ENCODE results near the gene BLVRA.
"Not testable (repeated sequence)": the region's sequence is repeated elsewhere in the genome, so short reads cannot be mapped to it uniquely, and the experiment has no call there.

BLVRA gene, protein sequence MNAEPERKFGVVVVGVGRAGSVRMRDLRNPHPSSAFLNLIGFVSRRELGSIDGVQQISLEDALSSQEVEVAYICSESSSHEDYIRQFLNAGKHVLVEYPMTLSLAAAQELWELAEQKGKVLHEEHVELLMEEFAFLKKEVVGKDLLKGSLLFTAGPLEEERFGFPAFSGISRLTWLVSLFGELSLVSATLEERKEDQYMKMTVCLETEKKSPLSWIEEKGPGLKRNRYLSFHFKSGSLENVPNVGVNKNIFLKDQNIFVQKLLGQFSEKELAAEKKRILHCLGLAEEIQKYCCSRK

DNA sequence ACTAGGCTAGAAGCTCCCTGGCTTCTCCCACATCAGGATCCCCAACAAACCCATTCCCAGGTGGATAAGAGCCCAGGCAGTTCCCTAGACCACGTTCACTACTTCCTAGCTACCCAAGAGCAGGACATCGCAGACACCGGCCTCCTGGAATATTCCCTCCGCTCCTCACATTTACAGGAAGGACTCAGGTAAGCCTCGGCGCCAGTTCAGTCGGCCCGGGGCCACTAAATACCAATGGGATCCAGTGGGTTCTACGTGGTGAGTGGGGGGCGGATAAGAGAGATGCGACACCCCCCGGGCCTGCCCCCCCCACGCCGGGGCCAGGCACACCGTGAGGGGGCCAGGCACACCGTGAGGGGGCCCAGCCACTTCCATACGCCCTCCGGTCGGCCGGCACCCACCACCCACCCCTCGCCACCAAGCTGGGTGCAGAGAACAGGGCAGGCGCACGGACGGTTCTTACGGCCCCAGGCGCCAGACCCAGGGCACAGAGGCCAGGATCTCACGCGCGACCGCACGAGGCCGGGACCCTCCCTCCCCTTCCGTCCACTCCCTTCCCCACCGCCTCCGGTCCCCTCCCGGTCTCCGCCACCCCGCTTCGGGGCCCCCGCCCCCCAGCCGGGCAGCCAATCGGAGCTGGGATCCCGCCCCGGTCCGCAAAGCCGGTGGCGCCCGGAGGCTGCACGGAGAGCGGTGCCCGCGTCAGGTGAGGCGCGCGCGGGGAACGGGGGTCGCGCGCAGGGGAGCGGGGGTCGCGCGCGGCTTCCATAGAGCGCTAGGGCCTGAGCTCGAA is at the start of gene BLVRA:
TSS of gene BLVRA (plus strand) at position 652 of the 793 bp plus-strand sequence. CDS start 12,479 bp downstream, outside the sequence.
- H3K4me3 Mint-ChIP-seq = peak within 1 kb of the TSS; percentile 81 to 82
- H3K9me3 Mint-ChIP-seq = no peaks in the 10 kb centered on the region
- no peaks in the 10 kb centered on the region for H3K36me3 Mint-ChIP-seq
- DNase-seq (peak; percentile 48), ATAC-seq (replicated peaks) (peak; percentile 74 to 81)
- H3K4me1 Mint-ChIP-seq = peaks cover 7 to 20% of the 10 kb centered on the region in 2 donors
- H3K27ac Mint-ChIP-seq = peak within 1 kb of the TSS; percentile 47
- peaks cover 8 to 11% of the 10 kb centered on the region in 2 donors for H3K27me3 Mint-ChIP-seq

DNA sequence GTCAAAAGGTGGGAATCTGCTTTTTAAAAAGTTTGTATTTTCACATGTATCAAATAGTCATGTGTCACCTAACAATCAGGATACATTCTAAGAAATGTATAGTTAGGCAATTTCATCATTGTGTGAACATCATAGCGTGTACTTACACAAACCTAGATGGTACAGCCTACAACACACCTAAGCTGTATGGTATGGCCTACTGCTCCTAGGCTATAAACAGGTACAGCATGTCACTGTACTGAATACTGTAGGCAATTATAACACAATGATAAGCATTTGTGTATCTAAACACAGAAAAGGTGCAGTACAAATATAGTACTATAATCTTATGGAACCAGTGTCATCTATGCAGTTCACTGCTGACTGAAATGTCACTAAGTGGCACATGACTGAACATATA is 47.0 kb upstream of the BLVRA start:
- no peak for DNase-seq
- H3K27me3 Mint-ChIP-seq = no peaks in the 10 kb centered on the region
- peaks cover 19 to 27% of the 10 kb centered on the region in 2 donors for H3K36me3 Mint-ChIP-seq
- no peak overlapping the region for H3K27ac Mint-ChIP-seq
- no peak overlapping the region for H3K4me3 Mint-ChIP-seq
- H3K9me3 Mint-ChIP-seq = peaks cover 1 to 9% of the 10 kb centered on the region in 2 donors
- H3K4me1 Mint-ChIP-seq = peaks cover 14 to 15% of the 10 kb centered on the region in 2 donors
- no peak for ATAC-seq (replicated peaks)

DNA sequence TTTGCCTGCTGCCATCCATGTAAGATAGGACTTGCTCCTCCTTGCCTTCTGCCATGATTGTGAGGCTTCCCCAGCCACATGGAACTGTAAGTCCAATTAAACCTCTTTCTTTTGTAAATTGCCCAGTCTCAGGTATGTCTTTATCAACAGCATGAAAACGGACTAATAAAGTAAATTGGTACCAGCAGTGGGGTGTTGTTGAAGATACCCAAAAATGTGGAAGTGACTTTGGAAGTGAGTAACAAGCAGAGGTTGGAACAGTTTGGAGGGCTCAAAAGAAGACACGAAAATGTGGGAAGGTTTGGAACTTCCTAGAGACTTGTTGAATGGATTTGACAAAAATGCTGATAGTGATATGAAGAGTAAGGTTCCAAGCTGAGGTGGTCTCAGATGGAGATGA is 42.5 kb upstream of the BLVRA start:
- H3K4me3 Mint-ChIP-seq; ATAC-seq (replicated peaks); H3K27ac Mint-ChIP-seq; DNase-seq; H3K9me3 Mint-ChIP-seq; H3K27me3 Mint-ChIP-seq: not testable (repeated sequence)
- Mint-ChIP-seq H3K36me3 (peaks cover 24 to 35% of the 10 kb centered on the region in 2 donors), H3K4me1 (peaks cover 22 to 25% of the 10 kb centered on the region in 2 donors)

DNA sequence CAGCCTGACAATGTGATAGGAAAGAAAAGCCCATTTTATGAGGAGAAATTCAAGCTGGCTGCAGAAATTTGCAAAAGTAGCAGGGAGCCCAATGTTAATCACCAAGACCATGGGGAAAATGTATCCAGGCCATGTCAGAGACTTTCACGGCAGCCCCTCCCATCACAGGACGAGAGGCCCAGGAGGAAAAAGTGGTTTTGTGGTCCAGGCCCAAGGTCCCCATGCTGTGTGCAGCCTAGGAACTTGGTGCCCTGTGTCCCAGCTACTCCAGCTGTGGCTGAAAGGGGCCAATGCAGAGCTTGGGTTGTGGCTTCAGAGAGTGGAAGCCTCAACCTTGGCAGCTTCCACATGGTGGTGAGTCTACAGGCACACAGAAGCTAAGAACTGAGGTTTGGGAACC is 41.9 kb upstream of the BLVRA start:
- DNase-seq = no peak
- no peak overlapping the region for H3K4me3 Mint-ChIP-seq
- no peaks in the 10 kb centered on the region for H3K27me3 Mint-ChIP-seq
- no peak overlapping the region for H3K27ac Mint-ChIP-seq
- H3K4me1 Mint-ChIP-seq = peaks cover 24 to 30% of the 10 kb centered on the region in 2 donors
- peaks cover 24 to 33% of the 10 kb centered on the region in 2 donors for H3K36me3 Mint-ChIP-seq
- no peak for ATAC-seq (replicated peaks)
- H3K9me3 Mint-ChIP-seq = peaks cover 0 to 5% of the 10 kb centered on the region in 2 donors

DNA sequence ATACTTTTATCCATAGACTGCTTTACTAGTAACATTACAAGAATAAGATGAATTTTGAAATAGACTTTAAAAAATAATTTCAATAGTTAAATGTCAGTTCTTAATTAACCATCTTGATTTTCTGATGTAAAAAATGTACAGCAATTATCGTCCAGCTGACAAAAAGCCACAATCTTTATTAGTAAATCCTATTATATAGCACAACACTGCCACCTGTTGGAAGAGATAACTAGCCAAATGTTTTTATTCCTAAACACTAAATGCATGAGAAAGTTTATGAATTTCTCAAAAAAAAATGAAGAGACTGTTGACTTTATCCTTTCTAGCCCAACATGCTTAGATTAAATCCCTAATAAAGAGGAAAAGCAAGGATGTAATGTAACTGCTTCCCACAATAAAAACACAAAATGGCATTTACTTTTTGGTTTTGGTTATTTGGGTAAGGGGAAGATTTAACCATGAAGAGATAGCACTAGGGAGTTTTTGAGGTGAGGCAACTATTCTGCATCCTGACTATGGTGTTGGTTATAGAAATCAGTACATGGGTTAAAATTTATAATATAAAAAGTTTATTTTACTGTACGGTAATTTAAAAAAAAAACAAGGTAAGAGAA is 37.2 kb upstream of the BLVRA start:
- Mint-ChIP-seq H3K27ac (no peak overlapping the region), H3K27me3 (no peaks in the 10 kb centered on the region), H3K4me3 (no peak overlapping the region), H3K9me3 (no peaks in the 10 kb centered on the region), H3K4me1 (peaks cover 20 to 34% of the 10 kb centered on the region in 2 donors), H3K36me3 (peaks cover 14 to 33% of the 10 kb centered on the region in 2 donors)
- no peak for DNase-seq
- ATAC-seq (replicated peaks) = no peak

DNA sequence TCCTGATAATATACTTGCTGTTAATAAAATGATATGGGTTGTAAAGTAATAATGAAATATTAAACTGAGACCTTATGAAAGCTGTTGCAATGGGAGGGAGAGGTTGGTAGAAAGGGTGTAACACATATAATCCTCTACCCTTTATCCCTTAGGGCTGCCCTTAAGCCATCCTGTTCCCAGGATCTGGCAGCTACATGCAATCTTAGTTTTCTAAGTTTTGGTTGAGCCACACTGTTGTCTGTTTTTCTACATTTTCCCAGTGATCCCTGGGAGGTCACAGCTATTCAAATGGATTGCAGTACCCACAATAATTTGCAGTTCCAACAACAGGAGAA is 35.5 kb upstream of the BLVRA start:
- Mint-ChIP-seq H3K27ac (no peak overlapping the region), H3K9me3 (no peaks in the 10 kb centered on the region), H3K36me3 (peaks cover 5 to 28% of the 10 kb centered on the region in 2 donors), H3K4me1 (peaks cover 21 to 43% of the 10 kb centered on the region in 2 donors), H3K4me3 (no peak overlapping the region), H3K27me3 (no peaks in the 10 kb centered on the region)
- ATAC-seq (replicated peaks) (no peak), DNase-seq (no peak)

DNA sequence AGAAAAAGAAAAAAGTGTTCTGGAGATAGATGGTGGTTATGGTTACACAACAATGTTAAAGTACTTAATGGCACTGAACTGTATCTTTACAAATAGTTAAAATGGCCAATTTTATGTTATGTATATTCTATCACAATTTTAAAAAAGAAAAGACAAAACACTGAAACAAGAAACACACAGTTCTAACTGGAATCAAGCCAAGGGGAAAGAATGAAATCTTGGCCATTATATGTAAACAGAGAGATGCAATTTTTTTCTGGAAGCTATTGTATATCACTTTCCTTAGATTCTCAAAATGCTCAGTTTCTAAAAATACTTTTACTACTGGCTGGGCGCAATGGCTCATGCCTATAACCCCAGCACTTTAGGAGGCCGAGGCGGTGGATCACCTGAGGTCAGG is 33.2 kb upstream of the BLVRA start:
- H3K36me3 Mint-ChIP-seq = peaks cover 3 to 20% of the 10 kb centered on the region in 2 donors
- ATAC-seq (replicated peaks) = no peak
- no peak overlapping the region for H3K27ac Mint-ChIP-seq
- DNase-seq = no peak
- H3K9me3 Mint-ChIP-seq = no peaks in the 10 kb centered on the region
- peaks cover 19 to 50% of the 10 kb centered on the region in 2 donors for H3K4me1 Mint-ChIP-seq
- H3K27me3 Mint-ChIP-seq = no peaks in the 10 kb centered on the region
- no peak overlapping the region for H3K4me3 Mint-ChIP-seq

DNA sequence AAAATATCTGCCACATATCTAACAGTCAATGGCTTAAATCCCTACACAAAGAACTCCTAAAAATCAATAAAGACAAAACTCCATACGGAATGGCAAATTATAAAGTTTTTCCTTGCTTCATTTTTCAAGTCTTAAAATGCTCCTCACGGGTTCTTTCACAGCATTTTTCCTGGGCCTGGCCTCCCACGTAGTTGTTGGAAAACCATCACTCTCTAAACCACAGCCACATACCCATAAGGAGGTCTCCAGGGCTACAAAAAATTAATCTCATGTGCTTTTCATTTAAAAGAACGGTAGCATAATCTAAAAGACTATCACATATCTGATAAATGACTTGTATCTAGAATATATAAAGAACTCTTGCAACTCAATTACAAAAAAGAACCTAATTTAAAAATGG is 32.0 kb upstream of the BLVRA start:
- H3K27ac Mint-ChIP-seq = no peak overlapping the region
- DNase-seq (no peak), ATAC-seq (replicated peaks) (no peak)
- no peak overlapping the region for H3K4me3 Mint-ChIP-seq
- H3K27me3 Mint-ChIP-seq = no peaks in the 10 kb centered on the region
- no peaks in the 10 kb centered on the region for H3K9me3 Mint-ChIP-seq
- peaks cover 19 to 48% of the 10 kb centered on the region in 2 donors for H3K4me1 Mint-ChIP-seq
- peaks cover 3 to 20% of the 10 kb centered on the region in 2 donors for H3K36me3 Mint-ChIP-seq

DNA sequence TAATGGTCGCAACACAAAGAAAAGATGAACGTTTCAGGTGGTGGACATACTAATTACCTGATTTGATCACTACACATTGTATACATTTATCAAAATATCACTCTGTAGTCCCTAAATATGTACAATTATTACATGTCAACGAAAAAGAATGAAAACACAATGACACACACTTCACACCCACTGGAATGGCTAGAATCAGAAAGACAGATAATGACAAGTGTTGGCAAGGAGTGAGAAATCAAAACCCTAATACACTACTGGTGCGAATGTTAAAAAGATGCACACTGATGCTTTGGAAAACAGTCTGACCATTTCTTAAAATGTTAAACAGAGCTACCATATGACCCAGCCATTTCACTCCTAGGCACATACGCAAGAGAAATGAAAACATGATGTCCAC is 31.5 kb upstream of the BLVRA start:
- peak overlapping the region; percentile 37 for H3K27ac Mint-ChIP-seq
- H3K27me3 Mint-ChIP-seq = no peaks in the 10 kb centered on the region
- DNase-seq = no peak
- H3K9me3 Mint-ChIP-seq = no peaks in the 10 kb centered on the region
- peaks cover 3 to 20% of the 10 kb centered on the region in 2 donors for H3K36me3 Mint-ChIP-seq
- no peak for ATAC-seq (replicated peaks)
- peaks cover 20 to 50% of the 10 kb centered on the region in 2 donors for H3K4me1 Mint-ChIP-seq
- H3K4me3 Mint-ChIP-seq = no peak overlapping the region

DNA sequence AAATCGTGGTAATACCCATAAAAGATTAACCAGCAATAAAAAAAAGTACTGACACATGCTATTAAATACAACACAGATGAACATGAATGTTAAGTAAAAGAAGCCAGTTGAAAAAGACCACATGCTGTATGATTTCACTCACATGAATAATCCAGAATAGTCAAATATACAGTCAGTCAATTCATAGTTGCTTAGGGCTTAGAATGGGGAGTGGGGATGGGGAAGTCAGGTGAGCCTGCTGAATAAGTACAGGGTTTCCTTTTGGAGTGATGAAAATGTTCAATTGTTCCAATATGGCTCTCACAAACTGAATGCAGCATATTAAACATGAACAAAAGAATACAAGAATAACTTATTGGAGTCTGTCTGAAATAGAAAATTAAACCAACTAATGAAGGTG is 31.0 kb upstream of the BLVRA start:
- H3K27ac Mint-ChIP-seq = no peak overlapping the region
- no peaks in the 10 kb centered on the region for H3K9me3 Mint-ChIP-seq
- no peaks in the 10 kb centered on the region for H3K27me3 Mint-ChIP-seq
- H3K4me1 Mint-ChIP-seq = peaks cover 20 to 50% of the 10 kb centered on the region in 2 donors
- DNase-seq (no peak), ATAC-seq (replicated peaks) (no peak)
- H3K36me3 Mint-ChIP-seq = peaks cover 3 to 20% of the 10 kb centered on the region in 2 donors
- H3K4me3 Mint-ChIP-seq = peak overlapping the region; percentile 11 to 52

DNA sequence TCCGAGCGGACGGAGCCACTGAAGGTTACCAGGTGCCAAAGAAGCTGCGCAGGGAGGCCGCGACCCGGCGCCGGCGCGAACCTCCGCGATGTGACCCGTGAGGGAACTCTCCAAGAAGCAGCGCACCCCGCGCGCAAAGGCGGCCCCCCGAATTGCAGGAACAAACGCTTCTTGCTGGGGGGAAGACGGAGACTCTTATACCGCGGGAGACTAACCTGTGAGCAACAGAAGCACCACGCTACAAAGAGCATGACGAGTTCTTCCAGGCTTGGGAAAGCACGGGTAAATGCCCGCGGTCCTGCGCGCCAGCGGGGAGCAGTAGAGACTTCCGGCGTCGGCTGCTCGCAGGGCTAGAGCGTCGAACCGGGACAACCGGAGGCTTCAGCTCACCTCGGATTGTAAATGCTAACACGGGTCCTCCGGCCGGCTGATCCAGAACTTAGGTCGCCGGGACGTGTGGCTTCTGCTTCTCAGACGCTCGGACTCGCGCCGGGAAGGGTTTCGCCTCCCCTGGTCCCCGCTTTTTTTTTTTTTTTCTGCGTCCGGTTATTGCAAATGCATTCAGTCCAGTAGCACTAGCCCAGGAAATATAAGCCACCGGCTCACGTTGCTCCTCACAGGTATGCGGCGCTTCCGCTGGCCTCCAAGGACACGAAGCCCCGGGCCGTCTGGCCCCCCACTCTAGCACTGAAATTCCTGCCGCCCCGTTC is 29.1 kb upstream of the BLVRA start, which contains the start of gene COA1:
TSS of gene COA1 (minus strand) at position 310 of the 710 bp plus-strand sequence. CDS start 80,909 bp downstream, outside the sequence.
- peak within 1 kb of the TSS; percentile 93 to 98 for H3K4me3 Mint-ChIP-seq
- H3K27ac Mint-ChIP-seq = peak within 1 kb of the TSS; percentile 95
- H3K4me1 Mint-ChIP-seq = peaks cover 20 to 45% of the 10 kb centered on the region in 2 donors
- DNase-seq (peak; percentile 82), ATAC-seq (replicated peaks) (peak; percentile 95 to 98)
- H3K9me3 Mint-ChIP-seq = no peaks in the 10 kb centered on the region
- peaks cover 3 to 15% of the 10 kb centered on the region in 2 donors for H3K36me3 Mint-ChIP-seq
- H3K27me3 Mint-ChIP-seq = peaks cover 0 to 8% of the 10 kb centered on the region in 2 donors

DNA sequence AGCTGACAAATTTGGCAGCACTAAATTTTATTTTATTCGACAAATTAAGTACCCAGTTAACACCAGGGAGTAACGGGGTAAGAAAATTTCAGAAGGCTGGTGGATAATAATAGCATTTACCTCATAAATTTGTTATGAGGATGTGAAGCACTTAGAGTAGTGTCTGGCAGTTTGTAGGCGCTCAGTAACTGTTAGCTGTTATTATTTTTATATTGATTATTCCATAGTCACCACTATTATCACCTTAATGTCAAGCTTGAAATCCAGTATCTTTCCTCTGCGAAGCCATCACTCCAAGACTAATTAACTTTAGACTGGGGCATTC is 28.6 kb upstream of the BLVRA start:
- H3K9me3 Mint-ChIP-seq = no peaks in the 10 kb centered on the region
- peaks cover 23 to 40% of the 10 kb centered on the region in 2 donors for H3K4me1 Mint-ChIP-seq
- H3K27ac Mint-ChIP-seq = peak overlapping the region; percentile 95
- H3K27me3 Mint-ChIP-seq = peaks cover 0 to 8% of the 10 kb centered on the region in 2 donors
- peak; percentile 28 to 31 for ATAC-seq (replicated peaks)
- H3K36me3 Mint-ChIP-seq = peaks cover 0 to 10% of the 10 kb centered on the region in 2 donors
- peak overlapping the region; percentile 93 to 98 for H3K4me3 Mint-ChIP-seq
- DNase-seq = no peak

DNA sequence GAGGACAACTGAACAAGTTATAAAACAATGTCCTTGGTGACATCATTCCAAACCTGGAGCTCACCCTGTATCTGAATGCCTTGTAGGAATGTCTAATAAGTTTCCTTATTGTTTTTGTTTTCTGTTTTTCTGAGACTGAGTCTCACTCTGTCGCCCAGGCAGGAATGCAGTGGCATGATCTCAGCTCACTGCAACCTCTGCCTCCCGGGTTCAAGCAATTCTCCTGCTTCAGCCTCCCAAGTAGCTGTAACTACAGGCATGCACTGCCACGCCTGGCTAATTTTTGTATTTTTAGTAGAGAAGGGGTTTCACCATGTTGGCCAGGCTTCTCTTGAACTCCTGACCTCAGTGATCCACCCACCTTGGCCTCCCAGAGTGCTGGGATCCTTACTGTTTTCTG is 27.0 kb upstream of the BLVRA start:
- not testable (repeated sequence) for ATAC-seq (replicated peaks); DNase-seq; H3K27me3 Mint-ChIP-seq; H3K27ac Mint-ChIP-seq; H3K4me3 Mint-ChIP-seq; H3K9me3 Mint-ChIP-seq; H3K36me3 Mint-ChIP-seq
- H3K4me1 Mint-ChIP-seq = peaks cover 23 to 31% of the 10 kb centered on the region in 2 donors
